HepG2 (cell line): Measurements from ENCODE around the gene IFT172. TPM values are rescaled to one million over a fixed set of nuclear protein-coding genes. Genes with fewer than 3 reads are reported as not detected.

Experiments used
- BRD4 ChIP-seq: sonication (generic); formaldehyde crosslinking; IDR thresholded peaks from 2 replicates; pipeline ENCODE4 v1.4.0; 2020; ENCODE audit warnings: missing genetic modification reagents
- CEBPB ChIP-seq: IDR thresholded peaks from 2 replicates; pipeline ENCODE4 v1.6.1; 2011; ENCODE audit warnings: low read depth, low read length, improper control_type of control experiment, borderline replicate concordance
- CENPT ChIP-seq: sonication (generic); formaldehyde crosslinking; IDR thresholded peaks from 2 replicates; pipeline ENCODE4 v1.8.0; 2022; ENCODE audit warnings: low read depth, mild to moderate bottlenecking, moderate library complexity, missing genetic modification reagents
- DPF2 ChIP-seq: sonication (generic); formaldehyde crosslinking; IDR thresholded peaks from 2 replicates; pipeline ENCODE4 v1.4.0; 2020; ENCODE audit warnings: mild to moderate bottlenecking, low read depth, missing genetic modification reagents, borderline replicate concordance
- ETV5 ChIP-seq: IDR thresholded peaks from 2 replicates; pipeline ENCODE4 v1.6.1; 2018; ENCODE audit warnings: missing biosample characterization, missing genetic modification reagents, inconsistent platforms, borderline replicate concordance
- FOXK2 ChIP-seq: fragments of 450-650 bp; IDR thresholded peaks from 2 replicates; pipeline ENCODE4 v1.6.1; 2016
- FOXP1 ChIP-seq, 2 experiments: fragments of 450-650 bp in 1 of 2; IDR thresholded peaks; 2 replicates each; pipeline ENCODE4 v1.6.1; 2017 to 2018; ENCODE audit warnings: antibody characterized with exemption in 1 of 2
- KDM6A ChIP-seq: IDR thresholded peaks from 2 replicates; pipeline ENCODE4 v1.6.1; 2016; ENCODE audit warnings: low read depth
- KLF6 ChIP-seq: IDR thresholded peaks from 2 replicates; pipeline ENCODE4 v1.8.0; 2016; ENCODE audit warnings: missing biosample characterization, missing genetic modification reagents
- MED1 ChIP-seq: sonication (generic); formaldehyde crosslinking; IDR thresholded peaks from 2 replicates; pipeline ENCODE4 v1.4.0; 2020; ENCODE audit warnings: missing genetic modification reagents
- MIER3 ChIP-seq: IDR thresholded peaks from 2 replicates; pipeline ENCODE4 v1.6.1; 2016; ENCODE audit warnings: missing compliant biosample characterization, borderline replicate concordance
- MYC ChIP-seq: sonication (generic); formaldehyde crosslinking; IDR thresholded peaks from 2 replicates; pipeline ENCODE4 v1.9.0; 2021; ENCODE audit warnings: missing genetic modification reagents, borderline replicate concordance
- RARA ChIP-seq: IDR thresholded peaks from 2 replicates; pipeline ENCODE4 v1.6.1; 2016; ENCODE audit warnings: missing genetic modification reagents, missing compliant biosample characterization
- RBM39 ChIP-seq: fragments of 200-400 bp; formaldehyde crosslinking; IDR thresholded peaks from one replicate; pipeline ENCODE4 v1.6.1; 2018; ENCODE audit warnings: antibody characterized with exemption, mild to moderate bottlenecking, low read depth, low read length; ENCODE audit not compliant: poor library complexity, severe bottlenecking
- RFX5 ChIP-seq: IDR thresholded peaks from 2 replicates; pipeline ENCODE4 v1.6.1; 2011; ENCODE audit warnings: low read depth, low read length, improper control_type of control experiment
- STAT5B ChIP-seq: sonication (generic); formaldehyde crosslinking; IDR thresholded peaks from 2 replicates; pipeline ENCODE4 v1.4.0; 2020; ENCODE audit warnings: missing genetic modification reagents
- TBX3 ChIP-seq: fragments of 450-650 bp; IDR thresholded peaks from 2 replicates; pipeline ENCODE4 v1.6.1; 2017; ENCODE audit warnings: antibody characterized with exemption, mild to moderate bottlenecking, inconsistent platforms, borderline replicate concordance
- TCF12 ChIP-seq, 2 experiments: fragments of 450-650 bp in 1 of 2; sonication (generic) in 1 of 2; formaldehyde crosslinking in 1 of 2; IDR thresholded peaks; 2 replicates each; pipeline versions ENCODE4 v1.6.1 to v1.8.0; 2017 to 2022; ENCODE audit warnings: antibody characterized with exemption in 1 of 2, mild to moderate bottlenecking in 1 of 2, missing genetic modification reagents in 1 of 2, moderate library complexity in 1 of 2
- TEAD3 ChIP-seq: optimal IDR thresholded peaks from 2 replicates; pipeline ENCODE3; 2016; ENCODE audit warnings: borderline replicate concordance
- ZNF124 ChIP-seq: sonication (generic); formaldehyde crosslinking; IDR thresholded peaks from 2 replicates; pipeline ENCODE4 v1.4.0; 2020; ENCODE audit warnings: missing genetic modification reagents
- ZNF17 ChIP-seq: sonication (generic); formaldehyde crosslinking; IDR thresholded peaks from 2 replicates; pipeline ENCODE4 v1.5.0; 2020; ENCODE audit warnings: mild to moderate bottlenecking, missing genetic modification reagents
- ZNF24 ChIP-seq: fragments of 450-650 bp; IDR thresholded peaks from 2 replicates; pipeline ENCODE4 v1.6.1; 2017; ENCODE audit warnings: antibody characterized with exemption, mild to moderate bottlenecking
- ZNF253 ChIP-seq: sonication (generic); formaldehyde crosslinking; IDR thresholded peaks from 2 replicates; pipeline ENCODE4 v1.8.0; 2022; ENCODE audit warnings: mild to moderate bottlenecking, missing genetic modification reagents, borderline replicate concordance
- ZNF780A ChIP-seq: sonication (generic); formaldehyde crosslinking; IDR thresholded peaks from 2 replicates; pipeline ENCODE4 v1.8.0; 2022; ENCODE audit warnings: mild to moderate bottlenecking, missing genetic modification reagents, moderate library complexity
- ZNF839 ChIP-seq: sonication (generic); formaldehyde crosslinking; IDR thresholded peaks from 2 replicates; pipeline ENCODE4 v1.4.0; 2020; ENCODE audit warnings: missing genetic modification reagents, mild to moderate bottlenecking, borderline replicate concordance
- polyA plus RNA-seq, 8 experiments: library from polyadenylated mRNA; depleted of rRNA in 3 of 8; stranded (reverse) in 7 of 8; unstranded in 1 of 8; fragments of >200 nt; fragmentation: Illumina TruSeq in 4 of 8; extraction: Trizol in 4 of 8; gene quantifications; 2 replicates each; pipeline versions ENCODE4 v1.2.1 to v1.2.3, GENCODE V29; 2011 to 2016; ENCODE audit warnings: low read depth in 4 of 8, missing spikeins in 1 of 8, mixed read lengths in 1 of 8; ENCODE audit not compliant: insufficient read depth in 1 of 8
- total RNA-seq, 5 experiments: library from RNA; depleted of rRNA; stranded (reverse); fragments of >200 nt; fragmentation: Illumina TruSeq; extraction: Trizol; gene quantifications; 2 replicates each; pipeline ENCODE4 v1.2.3, GENCODE V29; 2016; ENCODE audit warnings: low read depth in 1 of 5
- TF ChIP-seq, protein P1 (sequence below): sonication (generic); formaldehyde crosslinking; IDR thresholded peaks from 2 replicates; pipeline ENCODE4 v1.4.0; 2020; ENCODE audit warnings: missing genetic modification reagents
- TF ChIP-seq, protein P2 (sequence below): IDR thresholded peaks from 2 replicates; pipeline ENCODE4 v1.6.1; 2016; ENCODE audit warnings: low read depth
- TF ChIP-seq, protein P3 (sequence below): sonication (generic); formaldehyde crosslinking; IDR thresholded peaks from 2 replicates; pipeline ENCODE4 v1.4.0; 2020; ENCODE audit warnings: missing genetic modification reagents

The IFT172 gene
- total and polyA plus RNA-seq, 2 of the 13 experiments (the other 11 are each of a cell fraction or from before 2014, with no cell fraction given) = 21.6 to 35.7 TPM

DNA sequence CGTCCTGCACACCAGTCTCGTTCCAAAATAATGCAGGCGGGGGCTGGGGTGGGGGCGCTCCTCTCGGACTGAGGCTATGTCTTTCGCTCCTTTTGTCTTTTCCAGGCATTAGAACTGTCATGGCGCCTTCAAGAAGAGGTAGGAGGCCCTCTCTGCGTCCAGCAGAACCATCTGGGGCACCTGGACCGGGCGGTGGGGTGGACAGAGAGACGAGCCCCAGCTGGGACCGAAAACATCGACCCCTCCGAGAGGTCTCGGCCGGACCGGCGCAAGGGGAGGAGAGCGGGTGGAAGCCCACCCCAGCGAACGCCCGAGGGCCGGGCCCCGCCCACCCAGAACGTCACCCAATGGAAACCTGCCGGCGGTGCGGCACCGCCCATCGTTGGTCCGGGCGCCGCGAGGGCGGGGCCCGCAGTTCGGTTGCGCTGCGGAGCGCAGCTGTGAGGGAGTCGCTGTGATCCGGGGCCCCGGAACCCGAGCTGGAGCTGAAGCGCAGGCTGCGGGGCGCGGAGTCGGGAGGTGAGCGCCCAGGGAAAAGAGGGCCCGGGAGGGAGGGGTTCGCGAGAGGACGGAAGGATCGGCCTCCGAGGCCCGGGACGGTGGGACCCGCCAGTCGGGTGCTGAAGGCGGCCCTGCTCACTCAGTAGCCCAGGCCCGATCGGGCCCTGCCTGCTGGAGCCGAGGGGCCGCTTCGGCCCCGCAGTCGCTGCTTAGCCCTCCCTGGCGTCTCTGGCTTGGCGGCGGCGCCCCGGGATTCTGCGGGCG is 61.1 kb downstream of the IFT172 start, which contains the start of gene NRBP1 (continued):
- TF ChIP-seq, protein P1, sequence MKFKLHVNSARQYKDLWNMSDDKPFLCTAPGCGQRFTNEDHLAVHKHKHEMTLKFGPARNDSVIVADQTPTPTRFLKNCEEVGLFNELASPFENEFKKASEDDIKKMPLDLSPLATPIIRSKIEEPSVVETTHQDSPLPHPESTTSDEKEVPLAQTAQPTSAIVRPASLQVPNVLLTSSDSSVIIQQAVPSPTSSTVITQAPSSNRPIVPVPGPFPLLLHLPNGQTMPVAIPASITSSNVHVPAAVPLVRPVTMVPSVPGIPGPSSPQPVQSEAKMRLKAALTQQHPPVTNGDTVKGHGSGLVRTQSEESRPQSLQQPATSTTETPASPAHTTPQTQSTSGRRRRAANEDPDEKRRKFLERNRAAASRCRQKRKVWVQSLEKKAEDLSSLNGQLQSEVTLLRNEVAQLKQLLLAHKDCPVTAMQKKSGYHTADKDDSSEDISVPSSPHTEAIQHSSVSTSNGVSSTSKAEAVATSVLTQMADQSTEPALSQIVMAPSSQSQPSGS = peak; percentile 76
- TF ChIP-seq KLF6 (CRISPR knock-in tag) (peak; percentile 78), MYC (peak; percentile 86; the same call in 1 of the 2 replicates), ZNF24 (no peak), RFX5 (peak; percentile 38; the same call in 1 of the 2 replicates), ZNF780A (CRISPR knock-in tag) (no peak), MED1 (CRISPR knock-in tag) (peak; percentile 85), ETV5 (CRISPR knock-in tag) (peak; percentile 36; the same call in 1 of the 2 replicates), DPF2 (no peak), CEBPB (no peak), STAT5B (peak; percentile 44; the same call in 1 of the 2 replicates), ZNF253 (CRISPR knock-in tag) (0 out of 2 replicates have a peak, but pooled peaks have one; percentile 20), ZNF839 (CRISPR knock-in tag) (no peak; the same call in 1 of the 2 replicates), ZNF17 (no peak; the same call in 1 of the 2 replicates), TEAD3 (CRISPR knock-in tag) (peak; percentile 35), BRD4 (CRISPR knock-in tag) (no peak), RARA (CRISPR knock-in tag) (0 out of 2 replicates have a peak, but pooled peaks have one; percentile 31), CENPT (CRISPR knock-in tag) (no peak), KDM6A (CRISPR knock-in tag) (no peak), FOXP1 (IDR thresholded peaks at IDR 0.05) (no peak), FOXP1 (CRISPR knock-in tag; IDR thresholded peaks at IDR 0.05) (no peak), TBX3 (no peak; the same call in 1 of the 2 replicates), MIER3 (CRISPR knock-in tag) (no peak; the same call in 1 of the 2 replicates), ZNF124 (peak; percentile 70), RBM39 (peak; percentile 76), FOXK2 (no peak), TCF12 (IDR thresholded peaks at IDR 0.05) (no peak), TCF12 (CRISPR knock-in tag; IDR thresholded peaks at IDR 0.05) (no peak; the same call in 1 of the 2 replicates)
- TF ChIP-seq, protein P2, sequence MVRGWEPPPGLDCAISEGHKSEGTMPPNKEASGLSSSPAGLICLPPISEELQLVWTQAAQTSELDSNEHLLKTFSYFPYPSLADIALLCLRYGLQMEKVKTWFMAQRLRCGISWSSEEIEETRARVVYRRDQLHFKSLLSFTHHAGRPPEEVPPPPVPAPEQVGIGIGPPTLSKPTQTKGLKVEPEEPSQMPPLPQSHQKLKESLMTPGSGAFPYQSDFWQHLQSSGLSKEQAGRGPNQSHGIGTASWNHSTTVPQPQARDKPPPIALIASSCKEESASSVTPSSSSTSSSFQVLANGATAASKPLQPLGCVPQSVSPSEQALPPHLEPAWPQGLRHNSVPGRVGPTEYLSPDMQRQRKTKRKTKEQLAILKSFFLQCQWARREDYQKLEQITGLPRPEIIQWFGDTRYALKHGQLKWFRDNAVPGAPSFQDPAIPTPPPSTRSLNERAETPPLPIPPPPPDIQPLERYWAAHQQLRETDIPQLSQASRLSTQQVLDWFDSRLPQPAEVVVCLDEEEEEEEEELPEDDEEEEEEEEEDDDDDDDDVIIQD (CRISPR knock-in tag) = peak; percentile 45
- TF ChIP-seq, protein P3, sequence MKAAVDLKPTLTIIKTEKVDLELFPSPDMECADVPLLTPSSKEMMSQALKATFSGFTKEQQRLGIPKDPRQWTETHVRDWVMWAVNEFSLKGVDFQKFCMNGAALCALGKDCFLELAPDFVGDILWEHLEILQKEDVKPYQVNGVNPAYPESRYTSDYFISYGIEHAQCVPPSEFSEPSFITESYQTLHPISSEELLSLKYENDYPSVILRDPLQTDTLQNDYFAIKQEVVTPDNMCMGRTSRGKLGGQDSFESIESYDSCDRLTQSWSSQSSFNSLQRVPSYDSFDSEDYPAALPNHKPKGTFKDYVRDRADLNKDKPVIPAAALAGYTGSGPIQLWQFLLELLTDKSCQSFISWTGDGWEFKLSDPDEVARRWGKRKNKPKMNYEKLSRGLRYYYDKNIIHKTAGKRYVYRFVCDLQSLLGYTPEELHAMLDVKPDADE (CRISPR knock-in tag) = no peak; the same call in 1 of the 2 replicates
